ENCODE results near the gene OPCML. TPM values are rescaled to one million over a fixed set of nuclear protein-coding genes. Genes with fewer than 3 reads are reported as not detected.
A peak's percentile ranks its signal among the peaks of the same experiment; 100 is the strongest.

OPCML gene
- total and polyA plus RNA-seq, 12 donors: under 0.01 to 1.2 (median 0.39) TPM

GRCh38 chr11:132486060-132486459 lies 1046.2 kb downstream of the OPCML start:
- Histone ChIP-seq H3K36me3 (no peaks in the 10 kb centered on the region), H3K4me1 (no peaks in the 10 kb centered on the region), H3K27me3 (no peaks in the 10 kb centered on the region), H3K4me3 (no peak overlapping the region), H3K9me3 (peaks cover 0 to 26% (median 9%) of the 10 kb centered on the region in 11 donors), H3K27ac (no peak overlapping the region)
- TF ChIP-seq CTCF (IDR thresholded peaks at IDR 0.05): no peak
- no peak for ATAC-seq
- DNase-seq: no peak
- 81 to 85% methylated on average over 1 of the region's 1 CpG for WGBS, 2 donors
- intact Hi-C loops (cut with DNase I): no loop called here

GRCh38 chr11:132475026-132475425 lies 1057.3 kb downstream of the OPCML start:
- Histone ChIP-seq H3K9me3 (no peaks in the 10 kb centered on the region), H3K36me3 (no peaks in the 10 kb centered on the region), H3K27me3 (peaks cover 0 to 11% (median 0%) of the 10 kb centered on the region in 7 donors), H3K4me3 (no peak overlapping the region), H3K27ac (no peak overlapping the region), H3K4me1 (peaks cover 0 to 15% (median 0%) of the 10 kb centered on the region in 9 donors)
- no peak for DNase-seq
- ATAC-seq: no peak
- WGBS, 2 donors: 88 to 89% methylated on average over 2 of the region's 2 CpGs
- TF ChIP-seq CTCF (IDR thresholded peaks at IDR 0.05): no peak
- intact Hi-C loops (cut with DNase I): loop anchor here in 2 of 10 donors (10.0 kb wide), 1 partner anchor 470 kb away; no protein-coding TSS in a partner anchor

- ATAC-seq (peak in 6 of 8 donors; percentile 28 to 80 (median 50)), DNase-seq (peak in 1 of 2 donors; percentile 19)
- no peak overlapping the region for H3K4me3 ChIP-seq
- no peaks in the 10 kb centered on the region for H3K9me3 ChIP-seq
- H3K27ac ChIP-seq: no peak overlapping the region
- intact Hi-C loops (cut with DNase I): loop anchor here in 2 of 10 donors (10.0 kb wide), 1 partner anchor 472 kb away; no protein-coding TSS in a partner anchor
- H3K27me3 ChIP-seq: peaks cover 0 to 19% (median 0%) of the 10 kb centered on the region in 7 donors
- H3K4me1 ChIP-seq: peaks cover 0 to 15% (median 0%) of the 10 kb centered on the region in 9 donors
- WGBS, 2 donors: 45 to 51% methylated on average over 6 of the region's 6 CpGs
- H3K36me3 ChIP-seq: no peaks in the 10 kb centered on the region
- TF ChIP-seq CTCF (IDR thresholded peaks at IDR 0.05): peak in 3 of 9 donors; percentile 11 to 40 (median 19)
These were observed 1059.7 kb downstream of the OPCML start for GRCh38 chr11:132472411-132473172.

GRCh38 chr11:132471466-132471865 lies 1060.8 kb downstream of the OPCML start:
- Histone ChIP-seq H3K27me3 (peaks cover 0 to 16% (median 0%) of the 10 kb centered on the region in 7 donors), H3K27ac (no peak overlapping the region), H3K9me3 (no peaks in the 10 kb centered on the region), H3K4me3 (no peak overlapping the region), H3K36me3 (no peaks in the 10 kb centered on the region), H3K4me1 (peaks cover 0 to 15% (median 0%) of the 10 kb centered on the region in 9 donors)
- ATAC-seq: no peak
- no peak for TF ChIP-seq CTCF (IDR thresholded peaks at IDR 0.05)
- no peak for DNase-seq
- 44 to 59% methylated on average over 3 of the region's 3 CpGs for WGBS, 2 donors
- intact Hi-C loops (cut with DNase I): loop anchor here in 2 of 10 donors (10.0 kb wide), 1 partner anchor 473 kb away; no protein-coding TSS in a partner anchor
